CD4-positive, alpha-beta T cell (primary cell): ENCODE results near the gene NCKAP1. TPM values are rescaled to one million over a fixed set of nuclear protein-coding genes. Genes with fewer than 3 reads are reported as not detected.

Experiments
- ATAC-seq: fragments of 200-7000 bp; cut with Tn5 transposase; one replicate; pipeline ENCODE4 v1.10.0; 2022; ENCODE audit warnings: mild to moderate bottlenecking; ENCODE audit not compliant: poor library complexity
- CTCF ChIA-PET: fragments of 350-600 bp; sonication (Branson Sonifier 250); formaldehyde crosslinking; loops from one replicate; lab custom pipeline; 2021; ENCODE audit warnings: antibody characterized with exemption, inconsistent platforms; lab: Charles Lee
- POLR2A ChIA-PET: fragments of 350-600 bp; sonication (Branson Sonifier 250); formaldehyde crosslinking; loops from one replicate; lab custom pipeline; 2021; ENCODE audit warnings: antibody characterized with exemption, inconsistent platforms; lab: Charles Lee
- DNase-seq, 14 experiments: peaks; one replicate each; pipeline ENCODE4 v3.0.0-alpha.2; 2013 to 2020; ENCODE audit warnings: mixed read lengths in 2 of 14
- H3K27ac ChIP-seq, 2 donors: one replicate each; pipeline versions ENCODE4 v1.5.1 to v1.7.0; 2013; ENCODE audit warnings: low read length in 2 of 2, low read depth in 1 of 2, mild to moderate bottlenecking in 1 of 2
- H3K27me3 ChIP-seq, 2 experiments: 1 replicate in 1 of 2; 2 replicates in 1 of 2; pipeline versions ENCODE4 v1.6.1 to v1.7.0; 2013; ENCODE audit warnings: low read length in 2 of 2, control low read depth in 1 of 2, mild to moderate bottlenecking in 1 of 2, moderate library complexity in 1 of 2; ENCODE audit not compliant: insufficient read depth in 2 of 2, control insufficient read depth in 1 of 2
- H3K36me3 ChIP-seq: one replicate; pipeline ENCODE4 v1.6.1; 2013; ENCODE audit warnings: low read length, control low read depth; ENCODE audit not compliant: insufficient read depth
- H3K4me1 ChIP-seq: one replicate; pipeline ENCODE4 v1.6.1; 2013; ENCODE audit warnings: low read length, control low read depth; ENCODE audit not compliant: insufficient read depth
- H3K4me3 ChIP-seq: one replicate; pipeline ENCODE4 v1.5.1; 2013; ENCODE audit warnings: mild to moderate bottlenecking, low read length, moderate library complexity
- H3K9me3 ChIP-seq, 2 experiments: 1 replicate in 1 of 2; 2 replicates in 1 of 2; pipeline versions ENCODE4 v1.6.1 to v1.7.0; 2013; ENCODE audit warnings: low read length in 2 of 2, mild to moderate bottlenecking in 2 of 2, control low read depth in 1 of 2, moderate library complexity in 1 of 2; ENCODE audit not compliant: control insufficient read depth in 1 of 2, insufficient read depth in 1 of 2
- H3K27ac Mint-ChIP-seq: one replicate; pipeline ENCODE4 v1.8.0; 2020; ENCODE audit warnings: mixed read lengths
- H3K27me3 Mint-ChIP-seq: one replicate; pipeline ENCODE4 v1.8.0; 2021; ENCODE audit warnings: mixed read lengths
- H3K36me3 Mint-ChIP-seq: one replicate; pipeline ENCODE4 v1.8.0; 2021; ENCODE audit warnings: low read depth, mixed read lengths
- H3K4me1 Mint-ChIP-seq: one replicate; pipeline ENCODE4 v1.8.0; 2021; ENCODE audit warnings: low read depth, mixed read lengths
- H3K4me3 Mint-ChIP-seq: one replicate; pipeline ENCODE4 v1.8.0; 2020; ENCODE audit warnings: mild to moderate bottlenecking, mixed read lengths
- H3K9me3 Mint-ChIP-seq: one replicate; pipeline ENCODE4 v1.8.0; 2020; ENCODE audit warnings: mixed read lengths
- intact Hi-C, 2 experiments: fragments of 100-400 bp; cut with DNase I in 1 of 2; cut with micrococcal nuclease in 1 of 2; formaldehyde crosslinking; loops; one replicate each; pipeline versions ENCODE4 v1.15.1 to v1.9.0; 2023 to 2025; cut with DNase I, micrococcal nuclease
- total RNA-seq, 174 experiments: library from RNA in 2 of 174; stranded (reverse) in 2 of 174; gene quantifications; one replicate each; pipeline ENCODE4 v1.2.3 and lab custom pipeline; 2021 to 2026
- TF ChIP-seq, protein P1 (sequence below): fragments of 200-600 bp; IDR thresholded peaks from one replicate; pipeline ENCODE4 v1.8.0; 2022; ENCODE audit warnings: antibody characterized with exemption, mild to moderate bottlenecking

The NCKAP1 gene
- total RNA-seq, 2 experiments from 2014 or later = 2.4 to 2.5 TPM

DNA sequence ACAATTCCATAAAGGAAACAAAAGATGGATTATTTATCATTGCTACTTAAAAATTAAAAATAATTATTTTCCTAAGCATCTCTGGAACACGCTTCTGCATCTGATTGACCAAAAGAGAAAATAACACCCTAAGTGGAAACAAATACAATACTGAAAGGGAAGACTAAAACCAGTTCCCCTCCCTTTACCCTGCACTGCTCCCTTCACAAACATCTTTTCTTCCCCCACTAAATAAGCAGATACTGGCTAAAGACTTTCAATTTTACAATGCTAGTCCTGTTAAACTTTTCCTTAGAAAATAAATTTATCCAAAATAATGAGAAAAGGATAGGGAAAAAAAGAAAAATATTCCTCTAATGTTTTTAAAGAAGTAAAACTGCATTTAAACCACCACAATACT, 4.3 kb downstream of the NCKAP1 start:
- H3K36me3 ChIP-seq = no peaks in the 10 kb centered on the region
- peaks cover 0 to 34% of the 10 kb centered on the region in 2 experiments for H3K27me3 ChIP-seq
- no peaks in the 10 kb centered on the region for H3K36me3 Mint-ChIP-seq
- TF ChIP-seq, protein P1, sequence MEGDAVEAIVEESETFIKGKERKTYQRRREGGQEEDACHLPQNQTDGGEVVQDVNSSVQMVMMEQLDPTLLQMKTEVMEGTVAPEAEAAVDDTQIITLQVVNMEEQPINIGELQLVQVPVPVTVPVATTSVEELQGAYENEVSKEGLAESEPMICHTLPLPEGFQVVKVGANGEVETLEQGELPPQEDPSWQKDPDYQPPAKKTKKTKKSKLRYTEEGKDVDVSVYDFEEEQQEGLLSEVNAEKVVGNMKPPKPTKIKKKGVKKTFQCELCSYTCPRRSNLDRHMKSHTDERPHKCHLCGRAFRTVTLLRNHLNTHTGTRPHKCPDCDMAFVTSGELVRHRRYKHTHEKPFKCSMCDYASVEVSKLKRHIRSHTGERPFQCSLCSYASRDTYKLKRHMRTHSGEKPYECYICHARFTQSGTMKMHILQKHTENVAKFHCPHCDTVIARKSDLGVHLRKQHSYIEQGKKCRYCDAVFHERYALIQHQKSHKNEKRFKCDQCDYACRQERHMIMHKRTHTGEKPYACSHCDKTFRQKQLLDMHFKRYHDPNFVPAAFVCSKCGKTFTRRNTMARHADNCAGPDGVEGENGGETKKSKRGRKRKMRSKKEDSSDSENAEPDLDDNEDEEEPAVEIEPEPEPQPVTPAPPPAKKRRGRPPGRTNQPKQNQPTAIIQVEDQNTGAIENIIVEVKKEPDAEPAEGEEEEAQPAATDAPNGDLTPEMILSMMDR = no peak
- H3K27me3 Mint-ChIP-seq = peaks cover 58% of the 10 kb centered on the region
- no peak overlapping the region for H3K27ac Mint-ChIP-seq
- peaks cover 29% of the 10 kb centered on the region for H3K4me1 Mint-ChIP-seq
- no peak overlapping the region for H3K4me3 Mint-ChIP-seq
- no peak for ATAC-seq
- DNase-seq = no peak
- ChIA-PET CTCF (no interaction called here), POLR2A (no interaction called here)
- H3K9me3 Mint-ChIP-seq = no peaks in the 10 kb centered on the region
- H3K4me3 ChIP-seq = no peak overlapping the region
- peaks cover 13% of the 10 kb centered on the region for H3K4me1 ChIP-seq
- no peaks in the 10 kb centered on the region for H3K9me3 ChIP-seq
- intact Hi-C loops = no loop called here
- H3K27ac ChIP-seq = no peak overlapping the region

DNA sequence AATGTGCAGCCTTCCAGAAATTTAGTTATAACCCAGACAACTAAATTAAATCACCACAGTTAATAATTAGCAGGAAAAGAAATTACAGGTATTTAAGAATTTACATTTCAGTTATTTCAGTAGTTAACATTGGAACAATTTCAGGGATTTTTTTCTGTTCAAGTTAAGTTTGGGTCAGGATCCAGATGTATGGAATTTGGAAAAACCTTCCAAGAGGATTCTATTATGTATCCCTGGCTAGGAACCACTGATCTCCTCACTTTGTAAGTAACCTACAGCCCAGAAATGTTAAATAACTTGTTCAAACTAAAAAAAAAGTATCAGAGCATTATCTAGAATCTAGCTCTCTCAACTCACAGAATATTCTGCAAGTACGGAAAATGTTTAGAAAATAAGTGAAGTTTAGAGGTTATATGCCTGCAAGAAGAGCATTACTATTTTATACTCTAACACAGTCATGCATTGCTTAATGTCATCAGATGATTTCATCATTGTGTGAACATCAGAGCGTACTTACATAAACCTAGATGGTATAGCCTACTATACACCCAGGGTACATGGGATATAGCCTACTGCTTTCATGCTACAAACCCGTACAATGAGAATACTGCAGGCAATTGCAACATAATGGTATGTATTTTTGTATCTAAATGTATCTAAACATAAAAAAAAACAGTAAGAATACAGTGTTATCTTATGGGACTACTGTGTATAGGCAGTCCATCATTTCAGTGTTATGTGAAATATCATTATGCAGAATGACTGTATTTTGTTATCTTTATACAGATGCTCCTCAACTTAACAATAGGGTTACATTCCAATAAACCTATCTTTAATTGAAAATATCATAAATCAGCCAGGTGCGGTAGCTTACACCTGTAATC, 6.1 kb downstream of the NCKAP1 start:
- Histone ChIP-seq H3K27me3 (peaks cover 0 to 34% of the 10 kb centered on the region in 2 experiments), H3K4me1 (peaks cover under 1% of the 10 kb centered on the region), H3K9me3 (no peaks in the 10 kb centered on the region), H3K36me3 (no peaks in the 10 kb centered on the region), H3K27ac (no peak overlapping the region), H3K4me3 (no peak overlapping the region)
- H3K27me3 Mint-ChIP-seq = peaks cover 54% of the 10 kb centered on the region
- no peaks in the 10 kb centered on the region for H3K36me3 Mint-ChIP-seq
- H3K4me3 Mint-ChIP-seq = no peak overlapping the region
- POLR2A ChIA-PET = interaction anchor here (0.6 kb wide), 1 partner anchor 65 kb away, joined by 3 read pairs; no protein-coding TSS in a partner anchor
- no peak for ATAC-seq
- CTCF ChIA-PET = interaction anchor here (1.0 kb wide), 1 partner anchor 9 kb away, joined by 3 read pairs; no protein-coding TSS in a partner anchor
- H3K9me3 Mint-ChIP-seq = no peaks in the 10 kb centered on the region
- H3K4me1 Mint-ChIP-seq = peaks cover 21% of the 10 kb centered on the region
- intact Hi-C loops = no loop called here
- DNase-seq = no peak
- TF ChIP-seq, protein P1 = no peak
- H3K27ac Mint-ChIP-seq = no peak overlapping the region

- DNase-seq (no peak), ATAC-seq (no peak)
- Mint-ChIP-seq H3K4me1 (no peaks in the 10 kb centered on the region), H3K9me3 (no peaks in the 10 kb centered on the region), H3K36me3 (no peaks in the 10 kb centered on the region), H3K27me3 (peaks cover 43% of the 10 kb centered on the region), H3K4me3 (no peak overlapping the region), H3K27ac (no peak overlapping the region)
- ChIA-PET POLR2A (interaction anchor here (0.6 kb wide), 1 partner anchor 98 kb away, joined by 4 read pairs; no protein-coding TSS in a partner anchor), CTCF (no interaction called here)
- H3K4me1 ChIP-seq = no peaks in the 10 kb centered on the region
- H3K27ac ChIP-seq = no peak overlapping the region
- intact Hi-C loops = no loop called here
- H3K36me3 ChIP-seq = no peaks in the 10 kb centered on the region
- H3K4me3 ChIP-seq = no peak overlapping the region
- no peaks in the 10 kb centered on the region for H3K9me3 ChIP-seq
- TF ChIP-seq, protein P1 = no peak
- peaks cover 0 to 28% of the 10 kb centered on the region in 2 experiments for H3K27me3 ChIP-seq
These were observed 9.0 kb downstream of the NCKAP1 start for GRCh38 chr2:183029219-183029618.
